Keratinocyte (primary cell): ENCODE results near the gene POLR2B. TPM values are rescaled to one million over a fixed set of nuclear protein-coding genes. Genes with fewer than 3 reads are reported as not detected.

ENCODE experiments used
- DNase-seq: peaks from one replicate; pipeline ENCODE4 v3.0.0-alpha.2; 2011; ENCODE audit warnings: low read depth, missing footprints, low spot score
- FAIRE-seq: peaks from 2 replicates; lab custom pipeline; 2011; peaks lifted over from hg19 to GRCh38; lab: Jason Lieb, UNC
- H2AFZ ChIP-seq: 2 replicates; pipeline ENCODE4 v1.6.0; 2012; ENCODE audit warnings: low read length, control low read depth, inconsistent platforms; ENCODE audit not compliant: control insufficient read depth
- H3K27ac ChIP-seq: 2 replicates; pipeline ENCODE4 v1.5.1; 2011; ENCODE audit warnings: low read length; ENCODE audit not compliant: control insufficient read depth, insufficient read depth
- H3K27me3 ChIP-seq: 3 replicates; pipeline ENCODE4 v1.6.0; 2011; ENCODE audit warnings: low read length; ENCODE audit not compliant: control insufficient read depth, insufficient read depth; ENCODE audit errors: extremely low read depth
- H3K36me3 ChIP-seq, 2 experiments: 2 replicates in 1 of 2; 3 replicates in 1 of 2; pipeline ENCODE4 v1.5.1; 2011; ENCODE audit warnings: low read length in 2 of 2, mild to moderate bottlenecking in 1 of 2; ENCODE audit not compliant: control insufficient read depth in 2 of 2, insufficient read depth in 2 of 2; ENCODE audit errors: extremely low read depth in 1 of 2
- H3K4me1 ChIP-seq: 3 replicates; pipeline ENCODE4 v1.5.1; 2011; ENCODE audit warnings: low read length; ENCODE audit not compliant: control insufficient read depth, insufficient read depth; ENCODE audit errors: extremely low read depth
- H3K4me2 ChIP-seq: 3 replicates; pipeline ENCODE4 v1.6.0; 2011; ENCODE audit warnings: low read depth, low read length; ENCODE audit not compliant: control insufficient read depth, insufficient read depth; ENCODE audit errors: extremely low read depth
- H3K4me3 ChIP-seq, 3 experiments: fragments of 200-600 bp in 1 of 3; sonication (generic) in 1 of 3; 2 replicates in 2 of 3; 3 replicates in 1 of 3; pipeline ENCODE4 v1.5.1; 2011 to 2016; ENCODE audit warnings: low read length in 3 of 3, mild to moderate bottlenecking in 3 of 3, control low read depth in 2 of 3, inconsistent platforms in 1 of 3, low read depth in 1 of 3, mixed read lengths in 1 of 3, mixed run types in 1 of 3, moderate library complexity in 1 of 3; ENCODE audit not compliant: control insufficient read depth in 2 of 3, insufficient read depth in 2 of 3; ENCODE audit errors: extremely low read depth in 1 of 3
- H3K79me2 ChIP-seq: 2 replicates; pipeline ENCODE4 v1.6.0; 2012; ENCODE audit warnings: low read length; ENCODE audit not compliant: control insufficient read depth, insufficient read depth
- H3K9ac ChIP-seq: 3 replicates; pipeline ENCODE4 v1.6.0; 2011; ENCODE audit warnings: low read length; ENCODE audit not compliant: control insufficient read depth, insufficient read depth; ENCODE audit errors: extremely low read depth
- H3K9me1 ChIP-seq: 3 replicates; pipeline ENCODE4 v1.6.0; 2011; ENCODE audit warnings: low read length; ENCODE audit not compliant: control insufficient read depth, insufficient read depth; ENCODE audit errors: extremely low read depth
- H3K9me3 ChIP-seq: 2 replicates; pipeline ENCODE4 v1.5.1; 2012; ENCODE audit warnings: low read depth, low read length; ENCODE audit not compliant: control insufficient read depth
- H4K20me1 ChIP-seq: 3 replicates; pipeline ENCODE4 v1.6.0; 2011; ENCODE audit warnings: low read length; ENCODE audit not compliant: control insufficient read depth, insufficient read depth; ENCODE audit errors: extremely low read depth
- CTCF ChIP-seq, 3 experiments: IDR thresholded peaks in 1 of 3; conservative IDR thresholded peaks in 1 of 3; optimal IDR thresholded peaks in 1 of 3; 2 replicates in 2 of 3; 3 replicates in 1 of 3; pipeline versions ENCODE3 to v1.5.1; 2011; ENCODE audit warnings: low read length in 3 of 3, mild to moderate bottlenecking in 3 of 3, moderate library complexity in 2 of 3, control low read depth in 1 of 3, inconsistent platforms in 1 of 3; ENCODE audit not compliant: insufficient read depth in 2 of 3; ENCODE audit errors: extremely low read depth in 1 of 3
- EZH2 ChIP-seq: IDR thresholded peaks from one replicate; pipeline ENCODE4 v1.6.1; 2012; ENCODE audit warnings: inconsistent platforms, mild to moderate bottlenecking, low read length, moderate library complexity
- dilution Hi-C: fragments of 300-500 bp; cut with MboI; formaldehyde crosslinking; loops from one replicate; pipeline ENCODE4 v1.7.0; 2020; ENCODE audit warnings: low sequenced_read_pairs; ENCODE audit not compliant: extremely low pct_ligation_motif_present
- polyA plus RNA-seq, 5 experiments: library from polyadenylated mRNA; depleted of rRNA in 3 of 5; stranded (reverse) in 3 of 5; stranded (forward) in 1 of 5; unstranded in 1 of 5; fragments of >200 nt; gene quantifications; 1 replicate in 1 of 5; 2 replicates in 3 of 5; 3 replicates in 1 of 5; pipeline versions ENCODE4 v1.2.1 to v1.2.3, GENCODE V29; 2011 to 2012; ENCODE audit warnings: missing spikeins in 2 of 5, low read depth in 1 of 5, low replicate concordance in 1 of 5

Gene POLR2B
- polyA plus RNA-seq, 1 donor (not counting 4 experiments of a cell fraction or from before 2014, with no cell fraction given): 153 TPM

GRCh38 chr4:56976837-56977320, 1.8 kb upstream of the POLR2B start:
- Histone ChIP-seq H4K20me1 (peaks cover 6% of the 10 kb centered on the region), H3K9me1 (no peaks in the 10 kb centered on the region), H3K4me3 (peak overlapping the region; percentile 86 to 99 (median 97)), H3K27ac (peak overlapping the region; percentile 90), H3K9me3 (no peaks in the 10 kb centered on the region), H3K4me2 (peak overlapping the region; percentile 70), H3K9ac (peak overlapping the region; percentile 98), H3K27me3 (no peaks in the 10 kb centered on the region), H3K36me3 (peaks cover 15 to 20% of the 10 kb centered on the region in 2 experiments), H3K4me1 (peaks cover 18% of the 10 kb centered on the region), H2AFZ (peak overlapping the region; percentile 95), H3K79me2 (peaks cover 81% of the 10 kb centered on the region)
- dilution Hi-C loops: no loop called here
- no peak for DNase-seq
- no peak for TF ChIP-seq EZH2
- TF ChIP-seq CTCF (optimal IDR thresholded peaks at IDR 0.05 in 1 of 3, IDR thresholded peaks at IDR 0.05 in 1 of 3, conservative IDR thresholded peaks at IDR 0.05 in 1 of 3; ENCODE audit: extremely low read depth in 1 of 3, insufficient read depth in 2 of 3, low read length in 3 of 3): peak in 2 of 3 experiments; percentile 16 to 45
- no peak for FAIRE-seq

GRCh38 chr4:56977321-56978012, 1.2 kb upstream of the POLR2B start, which contains the start of gene NOA1:
Gene NOA1 (minus strand): TSS chr4:56977606. CDS start chr4:56977585, 21 bp downstream.
- peak; percentile 87 for FAIRE-seq
- Histone ChIP-seq H3K36me3 (peaks cover 12 to 14% of the 10 kb centered on the region in 2 experiments), H2AFZ (peak within 1 kb of the TSS; percentile 95), H3K4me2 (peak within 1 kb of the TSS; percentile 79), H3K79me2 (peaks cover 82% of the 10 kb centered on the region), H4K20me1 (peaks cover 6% of the 10 kb centered on the region), H3K4me3 (peak within 1 kb of the TSS; percentile 86 to 99 (median 97)), H3K4me1 (peaks cover 20% of the 10 kb centered on the region), H3K9ac (peak within 1 kb of the TSS; percentile 98), H3K9me3 (no peaks in the 10 kb centered on the region), H3K27ac (peak within 1 kb of the TSS; percentile 90), H3K9me1 (no peaks in the 10 kb centered on the region), H3K27me3 (no peaks in the 10 kb centered on the region)
- peak; percentile 91 for DNase-seq
- TF ChIP-seq CTCF (optimal IDR thresholded peaks at IDR 0.05 in 1 of 3, IDR thresholded peaks at IDR 0.05 in 1 of 3, conservative IDR thresholded peaks at IDR 0.05 in 1 of 3; ENCODE audit: extremely low read depth in 1 of 3, insufficient read depth in 2 of 3, low read length in 3 of 3) (no peak), EZH2 (no peak)
- dilution Hi-C loops: no loop called here
